ENCODE results near the gene MERTK. TPM values are rescaled to one million over a fixed set of nuclear protein-coding genes. Genes with fewer than 3 reads are reported as not detected.

The MERTK gene
- total RNA-seq, 6 experiments from 2014 or later = not detected

- TF ChIP-seq, protein P1, sequence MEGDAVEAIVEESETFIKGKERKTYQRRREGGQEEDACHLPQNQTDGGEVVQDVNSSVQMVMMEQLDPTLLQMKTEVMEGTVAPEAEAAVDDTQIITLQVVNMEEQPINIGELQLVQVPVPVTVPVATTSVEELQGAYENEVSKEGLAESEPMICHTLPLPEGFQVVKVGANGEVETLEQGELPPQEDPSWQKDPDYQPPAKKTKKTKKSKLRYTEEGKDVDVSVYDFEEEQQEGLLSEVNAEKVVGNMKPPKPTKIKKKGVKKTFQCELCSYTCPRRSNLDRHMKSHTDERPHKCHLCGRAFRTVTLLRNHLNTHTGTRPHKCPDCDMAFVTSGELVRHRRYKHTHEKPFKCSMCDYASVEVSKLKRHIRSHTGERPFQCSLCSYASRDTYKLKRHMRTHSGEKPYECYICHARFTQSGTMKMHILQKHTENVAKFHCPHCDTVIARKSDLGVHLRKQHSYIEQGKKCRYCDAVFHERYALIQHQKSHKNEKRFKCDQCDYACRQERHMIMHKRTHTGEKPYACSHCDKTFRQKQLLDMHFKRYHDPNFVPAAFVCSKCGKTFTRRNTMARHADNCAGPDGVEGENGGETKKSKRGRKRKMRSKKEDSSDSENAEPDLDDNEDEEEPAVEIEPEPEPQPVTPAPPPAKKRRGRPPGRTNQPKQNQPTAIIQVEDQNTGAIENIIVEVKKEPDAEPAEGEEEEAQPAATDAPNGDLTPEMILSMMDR (IDR thresholded peaks at IDR 0.05) = no peak
- no peaks in the 10 kb centered on the region for H3K36me3 Mint-ChIP-seq (ENCODE audit: low read depth)
- no peak overlapping the region for H3K27ac Mint-ChIP-seq
- no peaks in the 10 kb centered on the region for H3K9me3 Mint-ChIP-seq
- H3K27me3 Mint-ChIP-seq (ENCODE audit: insufficient read depth) = peaks cover 16% of the 10 kb centered on the region
- DNase-seq = no peak
- H3K4me1 Mint-ChIP-seq (ENCODE audit: low read depth) = peaks cover 14% of the 10 kb centered on the region
- H3K4me3 Mint-ChIP-seq = no peak overlapping the region
These were observed 18.7 kb downstream of the MERTK start for GRCh38 chr2:111917106-111917505.

DNA sequence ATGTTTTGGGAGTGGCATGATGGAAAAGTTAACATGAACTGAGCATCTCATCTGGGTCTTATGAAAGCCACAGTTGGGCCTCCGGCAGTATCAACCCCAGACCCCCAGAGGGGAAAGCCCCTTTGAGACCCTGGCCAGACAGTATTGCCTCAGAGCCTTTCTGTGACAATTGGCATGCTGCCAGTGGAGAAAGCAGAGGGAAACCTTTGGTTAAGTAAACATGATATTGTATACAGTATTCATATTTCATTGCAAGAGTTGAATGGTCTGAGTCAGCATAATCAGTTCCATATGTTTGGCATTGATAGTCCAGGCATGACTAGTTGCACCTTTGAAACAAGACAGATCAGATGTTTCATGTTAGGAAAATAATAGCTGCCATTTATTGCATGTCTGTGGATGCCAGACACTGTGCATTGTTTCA is 20.0 kb downstream of the MERTK start:
- H3K27ac Mint-ChIP-seq = no peak overlapping the region
- peak; percentile 76 for DNase-seq

GRCh38 chr2:111919365-111919764 is 21.0 kb downstream of the MERTK start:
- Mint-ChIP-seq H3K36me3 (ENCODE audit: low read depth) (no peaks in the 10 kb centered on the region), H3K4me3 (no peak overlapping the region), H3K27ac (no peak overlapping the region), H3K9me3 (no peaks in the 10 kb centered on the region), H3K4me1 (ENCODE audit: low read depth) (peaks cover 14% of the 10 kb centered on the region), H3K27me3 (ENCODE audit: insufficient read depth) (peaks cover 21% of the 10 kb centered on the region)
- TF ChIP-seq, protein P1 (IDR thresholded peaks at IDR 0.05) = peak; percentile 42
- no peak for DNase-seq

More for the DNA sequence above, 20.0 kb downstream of the MERTK start:
- Mint-ChIP-seq H3K4me3 (no peak overlapping the region), H3K27me3 (ENCODE audit: insufficient read depth) (peaks cover 18% of the 10 kb centered on the region), H3K36me3 (ENCODE audit: low read depth) (no peaks in the 10 kb centered on the region), H3K4me1 (ENCODE audit: low read depth) (peaks cover 14% of the 10 kb centered on the region), H3K9me3 (no peaks in the 10 kb centered on the region)
- TF ChIP-seq, protein P1 (IDR thresholded peaks at IDR 0.05) = no peak

DNA sequence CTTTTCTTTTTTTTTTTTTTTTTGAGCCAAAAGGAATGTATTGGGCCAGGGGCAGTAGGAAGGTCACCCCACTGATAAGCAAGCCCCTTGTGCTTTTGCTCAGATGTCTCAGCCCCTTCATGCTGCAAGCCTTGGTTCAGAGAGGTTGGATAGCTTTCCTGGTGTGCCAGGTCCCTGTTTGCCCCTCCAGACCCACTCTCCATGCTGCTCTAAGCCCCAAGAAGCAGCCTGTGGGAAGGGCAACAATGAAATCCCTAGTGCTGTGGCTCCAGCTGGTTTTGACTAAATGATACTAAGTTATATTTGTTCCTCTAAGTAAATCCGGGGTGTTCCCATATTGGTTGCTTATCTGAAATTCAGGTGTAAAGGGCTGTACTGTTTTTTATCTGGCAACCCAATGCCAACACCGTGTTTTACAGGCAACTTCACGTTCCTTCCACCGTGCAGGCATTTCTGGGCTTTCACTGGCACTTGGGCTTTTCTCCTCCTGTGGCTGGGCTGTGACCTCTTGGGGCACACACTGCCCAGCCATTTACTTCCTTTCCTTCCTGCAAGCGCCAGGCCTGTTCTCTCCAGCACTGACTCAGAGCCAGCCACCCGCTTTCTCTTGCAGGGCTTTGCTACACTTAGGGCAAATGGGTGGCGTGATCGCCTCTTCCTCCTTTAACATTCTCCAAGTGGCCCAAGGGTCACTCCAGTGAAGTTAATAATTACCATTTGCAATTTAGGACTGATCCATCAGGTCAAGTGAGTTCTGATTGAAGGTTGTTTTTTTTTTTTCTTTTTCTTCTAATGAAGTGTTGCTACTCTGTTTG is 21.6 kb downstream of the MERTK start:
- Mint-ChIP-seq H3K4me3 (no peak overlapping the region), H3K9me3 (no peaks in the 10 kb centered on the region), H3K27ac (no peak overlapping the region), H3K27me3 (ENCODE audit: insufficient read depth) (peaks cover 23% of the 10 kb centered on the region), H3K36me3 (ENCODE audit: low read depth) (no peaks in the 10 kb centered on the region), H3K4me1 (ENCODE audit: low read depth) (peaks cover 14% of the 10 kb centered on the region)
- DNase-seq = no peak
- TF ChIP-seq, protein P1 (IDR thresholded peaks at IDR 0.05) = no peak

DNA sequence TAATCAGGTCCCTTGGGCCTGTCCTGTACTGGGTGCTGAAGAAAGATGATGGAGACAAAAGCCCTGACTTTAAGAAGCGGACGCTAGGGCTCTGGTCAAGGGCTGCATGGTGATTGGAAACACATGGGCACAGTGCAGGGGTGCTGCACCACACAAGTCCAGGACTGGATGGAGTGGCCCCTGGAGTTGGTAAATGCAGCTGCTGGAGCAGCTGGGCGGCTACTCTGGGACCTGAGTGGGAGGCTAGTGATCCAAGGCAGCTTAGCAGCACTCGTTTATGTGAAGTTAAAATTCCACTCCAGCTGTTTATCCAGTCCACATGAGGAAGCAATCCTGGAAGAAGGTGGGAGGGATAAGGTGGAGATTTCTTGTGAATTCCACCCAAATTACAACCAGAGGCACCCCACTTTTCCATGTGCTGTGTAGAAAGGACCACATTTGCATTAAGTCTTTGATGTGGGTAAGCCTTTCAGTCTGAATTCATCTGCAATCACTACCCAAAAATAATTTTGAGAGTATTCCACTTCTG is 24.9 kb downstream of the MERTK start:
- Mint-ChIP-seq H3K27me3 (ENCODE audit: insufficient read depth) (peaks cover 20% of the 10 kb centered on the region), H3K9me3 (no peaks in the 10 kb centered on the region), H3K27ac (no peak overlapping the region), H3K36me3 (ENCODE audit: low read depth) (no peaks in the 10 kb centered on the region), H3K4me1 (ENCODE audit: low read depth) (peaks cover 10% of the 10 kb centered on the region), H3K4me3 (no peak overlapping the region)
- TF ChIP-seq, protein P1 (IDR thresholded peaks at IDR 0.05) = no peak
- no peak for DNase-seq

Data from HFFc6 (cell line).